GM19025 (cell line): Measurements from ENCODE around the gene GLRX5.

Experiments used
- ATAC-seq: cut with Tn5 transposase; IDR thresholded peaks from one replicate; pipeline ENCODE4 v1.9.1; 2021; ENCODE audit warnings: mild to moderate bottlenecking, low read depth, moderate library complexity; ENCODE audit not compliant: unreplicated experiment

Gene GLRX5

DNA sequence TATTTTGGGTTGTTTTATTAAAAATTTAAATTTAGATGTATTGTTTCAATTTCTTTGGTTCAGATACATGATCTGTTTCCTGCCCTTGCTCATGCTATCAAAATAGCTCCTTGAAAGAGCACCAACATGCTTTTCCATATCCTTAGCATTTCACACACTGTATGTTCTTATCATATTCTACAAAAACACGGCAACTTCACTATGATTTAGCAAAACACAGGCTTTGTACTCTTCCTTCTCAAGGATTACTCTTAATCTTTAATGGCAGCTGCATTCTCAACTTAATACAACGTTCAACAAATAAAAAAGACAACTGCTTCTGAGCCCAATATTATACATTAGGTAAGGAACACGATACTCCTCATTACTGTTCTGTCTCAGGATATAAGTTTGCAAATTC, 2.9 kb upstream of the GLRX5 start:
- ATAC-seq = no peak

- no peak for ATAC-seq
Observed at GRCh38 chr14:95533391-95533821, 1.4 kb upstream of the GLRX5 start.

GRCh38 chr14:95533822-95534221, 1.0 kb upstream of the GLRX5 start:
- ATAC-seq = no peak

DNA sequence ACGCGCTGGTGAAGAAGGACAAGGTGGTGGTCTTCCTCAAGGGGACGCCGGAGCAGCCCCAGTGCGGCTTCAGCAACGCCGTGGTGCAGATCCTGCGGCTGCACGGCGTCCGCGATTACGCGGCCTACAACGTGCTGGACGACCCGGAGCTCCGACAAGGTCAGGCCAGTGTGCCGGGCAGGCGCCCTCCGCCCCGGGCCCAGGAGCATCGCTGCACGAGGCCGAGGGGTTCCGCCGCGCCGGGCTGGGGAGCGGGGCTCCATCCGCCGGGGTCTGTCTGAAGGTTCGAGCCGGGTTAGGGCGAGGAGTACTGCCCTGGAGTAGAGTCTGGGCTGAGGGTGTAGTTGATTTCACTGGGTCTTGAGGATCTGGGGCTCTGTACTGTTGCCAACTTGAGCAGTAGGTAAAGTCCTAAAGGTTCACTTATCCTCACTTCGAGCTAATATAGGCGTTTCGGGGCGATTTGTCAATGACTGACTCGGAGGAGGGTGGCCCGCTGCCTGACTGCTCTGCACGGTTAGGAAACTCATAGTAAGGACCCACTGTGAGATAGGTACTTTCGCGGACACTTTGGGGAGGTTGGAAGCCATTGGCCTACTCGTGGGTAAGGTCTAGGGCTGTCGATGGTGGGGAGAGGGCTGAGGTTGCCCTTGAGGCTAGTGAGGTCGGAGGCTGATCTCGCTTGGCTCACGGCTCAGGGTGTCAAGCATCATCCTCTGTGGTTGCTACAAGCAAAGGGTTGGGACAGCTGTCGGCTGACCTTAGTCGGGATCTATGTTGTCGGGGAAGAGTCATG, 574 bp downstream of the GLRX5 start:
- ATAC-seq = no peak

- ATAC-seq = no peak
Observed at GRCh38 chr14:95536036-95536593, 1.3 kb downstream of the GLRX5 start.

GRCh38 chr14:95536671-95537070, 1.8 kb downstream of the GLRX5 start:
- no peak for ATAC-seq

DNA sequence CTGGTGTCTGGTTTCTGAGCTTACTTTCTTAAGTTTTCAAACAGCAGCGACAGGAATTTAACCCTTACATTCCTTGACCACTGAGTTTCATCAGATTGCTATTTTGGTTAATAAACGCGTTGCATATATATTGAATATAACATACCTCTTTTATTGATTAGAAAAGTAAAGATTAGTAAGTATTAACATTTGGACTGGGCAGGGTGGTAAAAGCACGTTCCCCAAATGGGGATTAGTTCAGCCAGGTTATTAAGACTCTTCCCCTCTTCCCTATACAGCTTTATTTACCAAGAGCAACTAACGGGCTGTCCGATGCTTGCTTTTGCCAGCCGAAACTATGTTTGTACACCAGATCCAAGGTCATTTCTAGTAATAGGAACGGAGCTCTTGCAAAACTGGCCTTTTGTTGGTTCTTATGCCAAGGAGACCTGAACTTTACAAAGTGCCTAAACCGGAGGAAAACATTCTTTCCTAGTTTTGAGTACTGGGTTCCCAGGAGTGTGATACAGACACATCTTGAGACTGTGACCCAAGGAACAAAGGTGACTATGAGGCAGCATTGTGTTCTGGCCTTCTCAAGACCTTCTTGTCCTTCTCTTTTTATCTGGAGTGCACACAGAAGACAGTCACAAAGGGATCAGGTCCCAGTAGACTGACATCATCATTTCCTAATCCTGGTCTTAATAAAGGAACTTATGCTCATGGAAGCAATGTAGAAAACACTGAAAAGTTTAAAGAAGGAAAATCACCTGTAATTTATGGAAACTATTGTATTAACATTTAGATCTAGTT, 2.6 kb downstream of the GLRX5 start:
- no peak for ATAC-seq

- ATAC-seq = no peak
Observed at GRCh38 chr14:95538801-95539509, 4.1 kb downstream of the GLRX5 start.

GRCh38 chr14:95540236-95540855, 5.5 kb downstream of the GLRX5 start:
- ATAC-seq = no peak

DNA sequence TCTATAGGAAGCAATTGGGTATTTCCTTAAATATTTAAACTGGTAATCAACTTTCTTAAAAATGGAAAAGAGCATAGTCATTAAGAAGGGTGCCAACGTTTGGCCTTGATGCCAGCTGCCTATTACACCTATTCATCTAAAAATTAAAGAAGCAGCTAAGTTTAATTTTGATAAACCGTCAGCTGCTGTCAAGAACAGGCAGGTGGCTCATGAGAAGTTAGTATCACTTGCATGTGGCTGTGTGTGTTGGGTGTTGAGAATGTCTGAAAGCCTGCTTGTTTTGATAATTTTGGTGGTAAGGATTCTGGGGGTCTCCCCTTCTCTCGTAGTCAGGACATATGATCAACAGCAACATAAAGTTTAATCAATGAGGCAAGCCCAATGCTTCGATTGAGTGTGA, 6.5 kb downstream of the GLRX5 start:
- ATAC-seq = no peak

GRCh38 chr14:95541932-95542930, 7.4 kb downstream of the GLRX5 start:
- ATAC-seq = no peak

- no peak for ATAC-seq
Observed at GRCh38 chr14:95543021-95543420, 8.2 kb downstream of the GLRX5 start.

GRCh38 chr14:95544588-95544987, 9.7 kb downstream of the GLRX5 start:
- no peak for ATAC-seq

DNA sequence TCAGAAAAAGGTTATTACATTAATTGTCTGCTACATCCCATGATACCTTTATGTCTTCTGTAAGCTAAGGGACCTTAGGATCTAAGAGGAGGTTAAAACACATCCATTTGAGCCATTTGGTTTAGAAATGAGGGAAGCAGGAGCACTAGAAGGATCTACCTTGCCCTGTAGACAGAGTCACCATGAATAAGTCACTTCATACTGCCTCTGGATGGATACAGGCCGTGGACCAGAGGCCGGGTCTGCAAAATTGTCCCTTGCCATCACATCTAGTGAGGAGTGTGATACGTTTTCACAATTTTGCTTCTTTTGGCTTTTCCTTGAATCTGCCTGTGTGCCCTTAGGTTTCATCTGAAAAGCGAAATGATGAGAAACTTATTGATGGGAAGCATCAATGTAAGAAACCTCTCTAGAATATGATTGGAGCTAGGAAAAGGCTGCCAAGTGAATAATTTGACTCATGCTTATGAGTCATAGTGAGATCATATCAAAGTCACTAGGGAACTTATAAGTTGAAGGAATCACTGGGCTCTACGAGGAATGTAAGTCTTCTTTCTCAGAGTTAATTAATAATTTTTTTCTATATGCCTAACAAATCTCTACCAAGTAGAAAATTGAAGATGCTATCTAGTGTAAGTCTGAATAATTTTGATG, 10.8 kb downstream of the GLRX5 start:
- no peak for ATAC-seq

DNA sequence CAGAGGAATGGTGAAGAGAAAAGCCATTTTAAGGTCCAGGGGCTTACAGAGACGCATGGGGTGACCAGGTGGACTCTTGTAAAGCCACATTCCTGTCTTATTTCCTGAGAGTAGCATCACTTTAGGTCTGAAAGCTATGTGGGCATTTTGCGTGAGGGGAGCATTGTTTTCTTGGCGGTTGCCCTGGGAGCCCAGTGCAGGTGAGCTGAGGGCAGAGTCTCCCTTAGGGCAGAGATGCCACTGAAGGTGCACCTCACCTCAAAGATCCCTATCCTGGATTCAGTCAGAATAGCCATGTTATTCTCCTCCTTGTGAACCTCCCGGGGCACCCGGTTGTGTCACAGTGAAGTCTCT, 12.4 kb downstream of the GLRX5 start:
- ATAC-seq = no peak

DNA sequence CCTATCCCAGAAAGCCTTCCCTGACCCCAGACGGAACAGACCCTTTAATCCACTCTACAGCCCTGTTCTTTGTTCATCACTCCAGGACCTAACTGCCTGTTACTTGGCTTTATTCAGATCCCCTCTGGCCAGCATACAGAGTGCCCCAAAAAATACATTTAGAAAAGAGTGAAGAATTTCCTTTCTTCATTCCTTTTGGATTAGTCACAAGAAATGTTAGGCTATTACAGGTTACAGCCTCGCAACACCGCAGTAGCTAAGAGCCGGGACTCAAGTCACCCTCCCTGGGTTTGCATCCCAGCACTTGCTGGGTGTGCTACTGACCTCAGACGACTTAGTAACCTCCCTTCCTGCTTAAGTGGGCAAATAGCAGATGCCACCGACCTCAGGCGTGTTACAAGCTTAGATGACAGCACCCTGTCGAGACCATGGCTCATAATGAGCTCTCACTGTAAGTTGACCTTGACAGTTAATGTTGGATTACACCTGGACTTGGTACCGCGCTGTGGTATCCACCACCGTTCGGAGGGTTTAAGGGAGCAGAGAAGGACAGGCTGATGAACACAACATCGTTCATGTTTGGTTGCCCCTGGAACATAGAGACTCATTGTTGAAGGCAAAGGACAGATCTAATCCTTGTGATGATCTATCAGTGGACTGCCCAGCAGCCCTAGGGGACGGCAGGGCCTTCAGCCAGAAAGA, 12.9 kb downstream of the GLRX5 start:
- ATAC-seq = no peak

GRCh38 chr14:95548328-95548929, 13.6 kb downstream of the GLRX5 start:
- no peak for ATAC-seq
